Islet of Langerhans (tissue), 1 donor: ENCODE measurements around the gene CAMK2A.
A peak's percentile ranks its signal among the peaks of the same experiment; 100 is the strongest.

Source experiments
- FAIRE-seq: peaks from one replicate; lab custom pipeline; 2011; peaks lifted over from hg19 to GRCh38; lab: Jason Lieb, UNC

The CAMK2A gene

DNA sequence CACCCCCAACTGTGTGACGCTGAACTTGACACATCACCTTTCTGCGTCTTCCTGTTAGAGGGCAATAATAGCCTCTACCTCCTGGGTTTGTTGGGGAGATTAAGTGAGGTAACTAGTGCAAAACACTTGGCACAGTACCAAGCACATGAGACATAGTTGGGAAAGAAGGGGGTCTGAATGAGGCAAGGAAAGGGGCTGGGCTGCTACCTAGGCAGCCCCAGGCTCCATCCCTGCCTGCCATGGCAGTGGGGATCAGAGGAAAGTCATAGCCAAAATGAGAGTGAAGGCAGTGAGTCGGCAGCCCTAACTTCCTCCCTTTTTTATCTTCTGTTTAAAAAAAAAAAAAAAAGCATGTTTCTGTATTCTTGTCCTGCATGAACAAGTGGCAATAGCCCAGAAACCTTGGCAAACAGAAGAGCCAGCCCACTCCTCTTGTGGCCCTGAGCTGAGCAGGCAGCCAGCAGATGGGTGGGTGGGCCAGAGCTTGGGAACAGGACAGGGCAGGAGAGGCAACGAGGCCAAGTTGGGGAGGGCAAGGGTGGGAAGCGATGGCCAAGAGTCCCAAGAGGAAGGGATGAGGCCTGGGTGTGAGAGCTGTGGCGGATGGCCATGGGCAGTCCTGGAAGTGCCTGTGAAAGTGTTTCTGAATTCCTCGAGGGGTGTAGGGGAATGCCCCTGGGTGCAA lies 11.4 kb downstream of the CAMK2A start:
- FAIRE-seq, result no peak

DNA sequence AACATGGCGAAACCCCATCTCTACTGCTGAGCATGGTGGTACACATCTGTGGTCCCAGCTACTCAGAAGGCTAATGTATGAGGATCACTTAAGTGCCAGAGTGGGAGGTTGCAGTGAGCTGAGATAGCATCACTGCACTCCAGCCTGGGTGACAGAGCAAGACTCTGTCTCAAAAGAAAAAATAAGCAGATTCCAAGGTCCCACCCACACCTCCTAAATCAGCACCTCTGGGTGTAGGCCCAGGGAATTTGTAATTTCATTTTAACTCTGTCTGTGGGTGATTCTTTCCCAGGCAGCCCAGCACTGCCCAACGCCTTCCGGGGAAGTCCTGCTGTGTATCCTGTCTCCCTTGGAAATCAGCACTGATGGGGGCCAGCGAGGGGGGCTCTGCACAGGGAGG lies 12.5 kb downstream of the CAMK2A start:
- FAIRE-seq, result no peak

DNA sequence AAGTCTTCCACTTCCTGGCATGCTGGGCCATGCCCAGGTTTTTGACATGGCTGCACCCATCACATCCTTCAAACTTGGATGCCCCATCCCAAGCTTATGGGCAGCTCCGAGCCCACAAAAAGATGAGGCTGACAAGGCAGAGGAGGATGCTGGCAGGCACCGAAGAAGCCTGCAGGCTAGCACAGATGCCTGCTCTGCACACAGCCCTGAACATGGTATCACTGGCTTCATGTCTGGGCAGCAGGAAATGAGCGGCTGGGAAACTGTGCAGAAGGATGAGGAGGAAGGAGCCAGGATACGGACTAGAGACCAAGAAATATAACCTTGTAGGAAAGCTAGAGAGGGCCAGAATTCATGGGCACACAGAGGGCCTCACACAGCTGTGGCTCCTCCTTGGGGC lies 14.8 kb downstream of the CAMK2A start:
- FAIRE-seq, result no peak

DNA sequence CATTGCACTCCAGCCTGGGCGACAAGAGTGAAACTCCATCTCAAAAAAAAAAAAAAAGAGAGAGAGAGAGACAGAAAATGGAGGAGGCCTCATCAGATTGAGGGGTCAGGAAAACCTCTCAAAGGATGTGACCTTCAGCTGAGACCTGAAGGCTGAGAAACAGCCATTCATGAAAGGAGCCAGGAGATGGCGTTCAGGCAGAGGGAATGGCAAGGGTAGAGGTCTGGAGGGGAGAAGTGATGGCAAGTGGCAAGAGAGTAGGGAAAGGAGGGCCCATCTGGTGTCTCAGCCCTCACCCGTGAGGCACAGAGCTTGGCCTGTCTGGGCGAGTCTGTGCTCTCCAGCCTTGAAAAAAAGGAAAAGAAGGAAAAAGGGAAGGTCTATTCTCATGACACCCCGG lies 17.0 kb downstream of the CAMK2A start:
- no peak for FAIRE-seq

DNA sequence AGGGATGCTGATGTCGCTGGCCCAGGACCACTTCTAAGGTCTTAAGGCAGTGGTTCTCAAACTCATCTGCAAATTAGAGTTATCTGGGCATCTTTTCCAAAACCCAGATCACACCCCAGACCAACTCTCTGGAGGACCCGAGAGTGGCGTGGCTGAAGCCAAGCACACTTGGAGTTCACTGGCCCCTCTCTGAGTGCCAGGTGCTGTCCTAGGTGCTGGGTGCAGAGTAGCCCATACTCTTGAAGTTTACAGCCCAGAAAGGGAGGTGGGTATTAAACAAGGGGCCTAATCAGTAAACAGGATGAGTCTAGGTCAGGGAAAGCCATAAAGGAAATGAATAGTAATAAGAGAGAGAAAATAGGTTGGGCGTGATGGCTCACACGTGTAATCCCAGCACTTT lies 17.6 kb downstream of the CAMK2A start:
- no peak for FAIRE-seq

GRCh38 chr5:150271296-150271692 lies 18.3 kb downstream of the CAMK2A start:
- FAIRE-seq, result no peak

- FAIRE-seq, result no peak
Measured at GRCh38 chr5:150270541-150271295, 18.9 kb downstream of the CAMK2A start.

GRCh38 chr5:150266871-150267291 lies 22.7 kb downstream of the CAMK2A start:
- no peak for FAIRE-seq

DNA sequence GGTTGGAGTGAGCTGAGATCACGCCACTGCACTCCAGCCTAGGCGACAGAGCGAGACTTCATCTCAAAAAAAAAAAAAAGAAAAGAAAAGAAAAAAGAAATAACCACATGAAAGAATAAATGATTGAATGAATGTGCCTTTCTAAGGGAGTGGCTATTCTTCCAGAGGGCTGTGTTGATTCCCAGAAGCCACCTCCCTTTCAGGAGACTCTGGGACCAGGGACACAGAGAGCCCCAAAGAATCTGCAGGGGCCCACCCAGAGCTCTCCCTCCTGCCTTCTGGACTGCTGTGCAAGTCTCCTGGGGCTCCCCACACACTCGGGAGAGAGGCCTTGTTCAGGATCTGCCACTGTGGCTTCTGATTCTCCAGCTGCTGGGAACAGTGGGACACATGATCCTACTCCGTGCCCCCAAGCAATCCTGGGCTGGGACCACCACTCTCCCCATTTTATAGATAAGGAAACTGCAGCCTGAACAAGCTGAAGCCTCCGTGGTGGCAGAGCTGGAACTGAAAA lies 23.6 kb downstream of the CAMK2A start:
- FAIRE-seq, result no peak

GRCh38 chr5:150264667-150265603 lies 24.6 kb downstream of the CAMK2A start:
- no peak for FAIRE-seq

- FAIRE-seq, result peak; percentile 47
Measured at GRCh38 chr5:150263801-150264621, 25.6 kb downstream of the CAMK2A start.

GRCh38 chr5:150263375-150263775 lies 26.2 kb downstream of the CAMK2A start:
- FAIRE-seq, result no peak

DNA sequence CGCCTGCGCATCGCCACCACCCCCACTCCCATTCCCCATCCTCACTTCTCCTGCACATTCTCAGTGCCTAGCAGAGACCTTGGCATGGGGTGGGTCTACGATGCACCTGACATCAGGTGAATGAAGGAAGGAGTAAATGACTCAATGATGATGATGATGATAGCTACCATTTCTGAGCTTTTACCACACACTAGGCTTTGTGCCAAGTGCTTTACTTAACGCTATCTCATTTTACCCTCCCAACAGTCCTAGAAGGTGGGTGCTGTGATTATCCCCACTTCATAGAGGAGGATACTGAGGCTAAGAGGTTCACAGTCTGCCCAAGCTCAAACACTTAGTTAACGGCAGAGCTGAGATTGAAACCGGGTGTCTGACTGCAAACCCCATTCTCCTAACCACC lies 27.1 kb downstream of the CAMK2A start:
- FAIRE-seq, result no peak

DNA sequence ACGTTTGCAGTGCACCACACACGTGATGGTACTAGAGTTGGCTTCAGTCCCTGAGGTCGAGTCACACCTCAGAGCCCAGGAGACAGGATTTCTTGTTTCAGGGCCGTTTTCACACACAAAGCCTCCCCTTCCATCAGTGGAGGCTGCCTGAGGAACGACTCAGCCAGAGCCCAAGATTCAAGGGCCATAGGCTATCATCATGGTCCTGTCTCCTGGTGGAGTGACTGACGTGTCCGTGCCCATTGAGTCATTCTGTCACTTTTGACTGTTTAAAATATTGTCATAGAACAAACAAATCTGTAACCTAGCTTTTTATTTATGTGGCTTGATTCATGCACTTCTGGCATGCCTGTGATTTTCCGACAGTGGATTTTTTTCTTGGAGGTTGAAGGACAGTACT lies 28.3 kb downstream of the CAMK2A start:
- FAIRE-seq, result no peak

DNA sequence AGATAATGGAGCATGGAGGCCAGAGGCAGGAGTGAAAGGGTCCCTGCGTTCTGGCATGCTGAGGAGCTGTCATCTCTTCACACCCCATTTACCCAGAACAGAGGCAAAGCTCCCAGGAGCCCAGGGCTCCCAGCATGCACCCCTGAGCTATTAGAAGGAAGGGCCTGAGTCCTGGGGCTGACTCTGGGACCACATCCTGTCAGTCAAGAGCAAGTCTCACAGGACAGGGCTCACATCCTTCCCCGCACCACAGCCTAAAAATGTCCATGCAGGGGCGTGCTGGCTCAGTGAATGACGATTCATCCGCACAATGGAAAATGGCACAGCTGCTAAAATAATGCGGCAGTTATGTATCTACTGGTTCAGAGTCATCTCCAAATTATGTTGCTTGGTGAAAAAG lies 31.4 kb downstream of the CAMK2A start:
- no peak for FAIRE-seq

GRCh38 chr5:150257424-150257823 lies 32.1 kb downstream of the CAMK2A start:
- FAIRE-seq, result no peak

DNA sequence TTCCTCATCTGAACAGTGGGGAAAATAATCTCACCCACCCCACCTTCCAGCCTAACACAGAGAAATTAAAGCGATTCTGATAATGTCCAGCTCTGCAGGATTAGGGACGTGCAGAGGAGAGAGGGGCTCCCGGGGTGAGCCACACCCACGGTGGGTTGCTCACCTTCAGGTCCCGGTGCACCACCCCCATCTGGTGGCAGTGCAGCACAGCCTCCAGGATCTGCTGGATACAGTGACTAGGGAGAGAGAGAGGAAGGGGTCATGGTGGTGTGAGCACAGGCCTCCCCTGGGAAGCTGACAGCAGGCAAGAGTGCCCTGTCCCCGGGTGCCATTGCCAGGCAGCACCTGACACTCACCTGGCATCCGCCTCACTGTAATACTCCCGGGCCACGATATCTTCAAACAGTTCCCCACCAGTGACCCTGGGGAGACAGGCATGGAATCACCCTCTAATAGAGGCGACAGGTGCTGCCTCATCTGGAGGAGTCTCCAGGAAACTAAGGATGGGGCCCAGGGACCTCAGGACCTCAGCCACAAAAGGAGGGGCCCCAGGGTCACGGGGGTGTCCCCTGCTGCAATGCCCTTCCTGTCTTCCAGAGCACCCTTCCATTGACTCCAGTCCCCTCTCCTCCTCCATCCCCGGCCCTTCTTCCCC lies 33.0 kb downstream of the CAMK2A start:
- FAIRE-seq, result no peak

DNA sequence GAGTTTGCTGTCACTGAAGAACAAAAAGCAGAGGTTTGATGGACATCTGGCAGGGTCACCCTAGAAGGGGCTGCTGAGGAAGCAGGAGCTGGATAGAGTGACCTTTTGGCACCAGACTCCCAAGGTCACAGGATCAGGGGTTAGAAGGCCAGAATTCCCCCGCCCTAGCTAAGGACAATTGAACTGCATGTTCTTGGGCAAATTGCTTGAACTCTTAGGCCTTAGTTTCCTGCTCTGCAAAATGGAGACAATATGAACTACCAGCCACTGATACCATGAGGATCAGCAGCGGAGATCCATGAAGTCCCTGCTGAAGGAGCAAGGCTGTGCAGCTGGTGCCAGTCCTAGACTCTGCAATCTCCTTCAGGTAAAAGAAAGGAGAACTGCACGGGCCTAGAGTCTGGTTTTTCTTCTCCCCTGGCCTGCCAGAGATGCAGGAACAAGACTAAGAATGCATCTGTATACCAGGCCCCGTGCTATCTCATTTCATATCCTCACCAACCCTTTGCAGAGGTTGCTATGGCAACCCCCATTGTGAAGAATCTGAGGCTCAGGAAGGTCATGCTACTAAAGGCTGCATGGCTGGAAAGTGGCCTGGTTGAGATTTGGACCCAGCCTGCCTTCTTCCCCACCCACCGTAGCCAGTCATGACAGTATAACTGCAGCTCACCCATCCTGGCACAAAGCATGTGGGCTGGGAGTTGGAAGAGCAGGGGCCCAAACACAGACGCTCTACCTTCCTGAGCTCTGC lies 33.7 kb downstream of the CAMK2A start:
- no peak for FAIRE-seq

DNA sequence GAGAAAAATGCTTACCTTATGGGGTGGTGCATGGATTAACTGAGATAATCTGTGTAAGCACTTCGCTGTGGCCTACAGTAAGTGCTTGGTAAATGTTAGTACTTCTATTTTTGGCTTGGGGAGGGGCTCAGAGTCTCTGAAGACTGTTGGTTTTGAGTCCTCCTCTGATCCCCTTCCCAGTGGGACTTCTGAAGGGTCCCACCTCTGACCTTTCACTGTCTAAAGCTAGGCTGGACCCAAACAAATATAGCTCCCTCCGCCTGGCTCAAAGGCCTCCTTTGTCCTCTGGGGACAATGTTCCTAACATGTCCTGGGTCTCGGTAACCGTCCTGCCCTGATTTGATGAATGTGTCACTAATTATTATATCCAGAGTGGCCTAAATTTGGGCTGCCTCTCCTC lies 34.8 kb downstream of the CAMK2A start:
- FAIRE-seq, result no peak

DNA sequence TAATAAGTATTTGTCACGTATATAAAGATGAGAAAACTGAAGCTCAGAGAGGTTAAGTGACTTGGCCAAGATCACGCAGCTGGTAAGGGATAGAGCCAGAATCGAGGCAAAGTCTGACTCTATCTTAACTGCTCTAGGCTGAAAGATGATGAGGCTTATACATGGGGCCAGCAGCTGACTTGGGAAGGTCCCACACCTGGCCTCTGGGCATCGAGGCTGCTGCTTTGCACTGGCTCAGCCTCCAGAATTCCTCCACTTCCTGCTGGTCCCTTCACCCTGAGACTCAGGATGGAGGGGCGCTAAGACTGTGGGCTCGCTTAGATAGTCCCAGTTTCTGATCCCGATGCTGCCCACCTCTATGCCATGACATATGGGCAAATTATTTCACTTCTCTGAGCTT lies 35.2 kb downstream of the CAMK2A start:
- no peak for FAIRE-seq
